Raji (cell line): ENCODE measurements around the gene ARHGAP6.

Source experiments
- POLR2A ChIP-seq: IDR thresholded peaks from 2 replicates; pipeline ENCODE4 v1.6.1; 2011; ENCODE audit warnings: low read depth, low read length, control low read depth; ENCODE audit not compliant: insufficient read depth

Gene ARHGAP6

DNA sequence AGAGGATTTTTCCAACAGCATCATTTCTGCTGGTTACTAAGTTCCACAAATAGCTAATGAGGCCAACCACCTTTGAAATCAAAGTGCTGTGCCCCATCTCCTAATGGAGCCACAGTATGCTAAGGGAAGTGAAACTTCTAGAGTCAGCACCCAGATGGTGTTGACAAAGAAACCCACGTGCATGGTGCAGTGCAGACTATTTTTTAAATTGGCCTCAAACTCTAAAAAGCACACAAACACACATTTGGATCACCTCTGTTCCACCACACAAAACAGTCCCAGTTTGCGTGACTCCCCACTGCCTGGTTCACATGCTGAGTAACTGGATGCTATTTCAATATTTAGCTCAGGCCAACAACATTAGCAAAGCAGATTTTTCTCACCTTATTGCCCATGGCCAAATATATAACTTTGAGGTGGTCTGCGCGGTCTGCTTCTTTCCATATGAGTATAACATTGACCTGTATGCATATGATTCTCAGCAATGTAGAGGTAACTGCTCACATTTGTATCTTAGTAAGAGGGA lies 302.6 kb downstream of the ARHGAP6 start:
- no peak for TF ChIP-seq POLR2A

DNA sequence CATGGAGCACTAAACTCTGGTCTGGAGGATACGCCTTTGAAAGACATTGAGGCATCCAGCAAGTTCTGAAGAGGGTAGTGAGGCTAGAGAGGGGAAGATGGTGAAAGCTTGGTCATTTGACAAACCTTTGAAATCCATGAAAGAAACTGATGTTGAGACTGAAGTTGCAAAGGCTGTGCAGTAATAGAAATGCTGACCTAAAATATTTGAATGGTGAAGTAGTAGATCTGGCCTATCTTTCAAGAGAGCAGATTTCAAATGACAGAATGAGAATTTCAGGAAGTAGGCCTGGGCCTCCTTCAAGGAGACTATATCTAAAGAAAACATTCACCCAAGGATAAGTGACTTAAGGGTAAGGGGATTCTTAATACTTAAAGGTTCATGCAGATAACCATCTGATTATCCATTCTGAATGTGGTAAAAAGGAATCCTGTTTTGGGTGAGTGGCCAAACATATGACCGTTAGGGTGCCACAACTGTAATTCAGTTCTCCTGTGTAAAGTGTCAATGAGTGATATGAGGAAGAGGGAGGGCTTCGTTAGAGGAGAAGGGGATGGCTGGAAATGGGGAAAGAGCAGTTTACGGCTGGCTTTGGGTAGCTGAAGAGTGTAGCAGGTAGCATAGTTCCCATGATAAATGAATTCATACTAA lies 310.3 kb downstream of the ARHGAP6 start:
- TF ChIP-seq POLR2A = no peak

DNA sequence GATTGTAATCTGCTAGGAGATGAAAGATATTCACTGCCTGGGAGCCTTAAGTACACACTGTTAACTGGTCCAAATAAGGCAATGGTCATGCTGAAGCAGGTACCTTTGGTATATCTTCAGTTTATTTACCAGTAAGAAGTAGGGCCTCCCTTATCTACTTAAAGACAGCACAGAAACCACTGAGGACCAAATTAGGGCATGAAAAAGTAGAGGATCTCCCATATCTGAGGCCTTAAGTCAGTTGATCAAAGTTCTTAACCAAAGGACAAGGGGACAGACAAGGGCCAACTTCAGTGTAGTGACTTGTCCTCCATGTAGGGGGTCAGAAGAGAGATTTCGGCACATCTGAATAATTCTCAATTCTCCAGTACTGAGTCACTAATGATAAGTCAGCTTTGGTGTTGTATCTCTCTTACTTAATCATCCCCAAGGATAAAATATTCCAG lies 313.4 kb downstream of the ARHGAP6 start:
- no peak for TF ChIP-seq POLR2A

DNA sequence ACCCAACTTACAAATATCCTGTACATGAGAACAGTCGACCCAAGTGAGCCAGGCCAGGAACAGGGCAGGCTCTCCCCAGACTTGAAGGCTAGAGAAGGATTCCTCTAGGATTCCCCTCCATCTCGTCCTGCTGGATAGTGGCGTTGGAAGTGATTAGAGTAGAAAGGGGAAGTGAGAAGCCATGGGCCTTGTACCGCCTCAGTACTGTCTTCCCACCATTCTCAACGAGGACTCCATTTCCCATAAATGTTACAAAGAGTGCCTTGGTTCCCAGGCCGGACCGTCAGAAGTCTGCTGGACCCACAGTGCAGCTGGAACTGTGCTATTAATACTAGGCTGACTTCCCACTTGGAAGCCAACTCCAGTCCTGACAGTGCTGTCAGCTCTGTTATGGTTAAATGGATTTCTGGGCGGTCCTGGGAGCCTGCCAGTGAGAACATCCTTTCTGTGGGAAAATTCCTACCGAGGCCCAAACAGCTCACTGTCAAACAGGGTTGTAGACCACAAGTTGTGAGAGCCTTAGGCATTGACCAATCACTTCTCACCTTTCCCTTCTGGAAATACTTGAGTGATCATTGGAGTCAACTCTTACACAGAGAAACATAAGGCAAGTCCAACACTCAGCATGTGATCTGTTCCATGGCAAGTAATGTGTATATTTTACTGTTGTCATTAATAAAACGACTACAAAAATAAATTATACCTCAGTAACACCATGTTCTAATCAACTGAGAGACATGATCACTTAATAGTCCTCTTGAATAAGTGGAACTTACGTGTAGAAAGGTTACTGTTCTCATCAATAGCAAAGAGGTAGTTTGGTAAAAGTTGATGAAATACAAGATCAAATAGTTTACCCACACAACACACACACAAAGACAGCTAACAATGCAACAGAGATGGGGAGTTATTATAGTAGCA lies 314.1 kb downstream of the ARHGAP6 start:
- TF ChIP-seq POLR2A = no peak

DNA sequence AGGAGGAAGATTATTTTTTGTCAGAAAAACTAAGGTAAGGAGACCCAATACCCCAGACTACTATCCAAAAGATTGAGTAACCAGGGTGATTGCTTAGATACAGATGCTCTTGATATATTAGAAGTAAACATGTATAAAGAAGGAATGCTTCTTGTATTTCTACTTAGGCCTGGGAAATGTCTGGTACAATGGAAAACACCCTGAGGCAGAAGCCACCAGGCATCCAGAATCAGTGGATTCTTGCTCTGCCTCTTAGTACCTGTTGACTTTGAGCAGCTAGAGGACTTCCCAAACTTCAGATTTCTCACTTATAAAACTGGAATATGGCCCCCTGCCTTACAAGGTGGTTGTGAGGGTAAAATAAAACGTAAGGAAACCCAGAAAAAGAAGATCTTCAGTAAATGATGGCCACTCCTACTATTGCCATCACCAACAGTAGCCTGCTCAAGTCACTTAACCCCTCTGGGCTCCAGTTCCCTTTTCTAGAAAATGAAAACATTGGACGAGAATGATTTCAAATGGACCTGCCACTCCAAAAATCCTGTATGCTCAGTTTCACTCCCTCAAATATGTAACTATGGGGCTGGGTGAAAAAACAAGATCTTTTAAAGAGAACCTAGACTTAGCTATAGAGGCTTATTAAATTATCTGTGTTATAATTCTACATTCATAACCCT lies 315.9 kb downstream of the ARHGAP6 start:
- TF ChIP-seq POLR2A = no peak

DNA sequence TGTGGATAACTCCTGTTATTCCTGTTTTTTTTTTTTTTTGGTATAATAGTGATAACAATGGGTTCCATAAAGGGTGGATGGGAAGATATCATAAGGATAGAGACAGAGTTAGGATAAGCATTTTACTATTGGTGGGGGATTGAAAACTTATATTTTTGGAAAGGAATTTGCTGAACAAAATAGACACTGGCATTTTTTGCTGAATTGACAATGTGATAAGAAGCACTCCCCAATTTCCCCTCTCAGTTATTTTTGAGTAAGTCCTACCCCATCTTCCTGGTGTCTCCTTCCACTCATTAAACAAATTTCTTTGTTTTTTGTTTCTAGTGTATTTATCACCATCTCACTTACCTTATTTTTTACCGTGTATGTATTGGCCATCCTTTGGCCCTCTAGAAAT lies 316.7 kb downstream of the ARHGAP6 start:
- no peak for TF ChIP-seq POLR2A

DNA sequence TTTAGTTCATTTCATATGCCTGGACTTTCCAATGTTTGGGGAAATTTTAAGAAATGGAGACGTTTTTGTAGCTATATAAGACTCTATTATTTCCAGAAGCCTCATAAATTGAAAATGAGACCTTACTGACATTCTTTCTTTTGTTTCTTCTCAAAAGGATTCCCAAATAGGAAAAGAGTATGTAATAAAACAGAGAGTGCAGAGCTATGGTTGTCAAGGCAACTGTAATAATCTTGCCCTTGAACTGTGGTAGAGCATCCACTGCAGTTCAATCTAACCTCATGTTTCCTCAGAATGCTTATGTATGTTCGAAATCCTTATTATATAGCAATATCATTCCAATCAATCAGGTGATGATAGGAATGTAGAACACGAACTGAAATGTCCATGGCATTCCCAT lies 318.4 kb downstream of the ARHGAP6 start:
- no peak for TF ChIP-seq POLR2A

DNA sequence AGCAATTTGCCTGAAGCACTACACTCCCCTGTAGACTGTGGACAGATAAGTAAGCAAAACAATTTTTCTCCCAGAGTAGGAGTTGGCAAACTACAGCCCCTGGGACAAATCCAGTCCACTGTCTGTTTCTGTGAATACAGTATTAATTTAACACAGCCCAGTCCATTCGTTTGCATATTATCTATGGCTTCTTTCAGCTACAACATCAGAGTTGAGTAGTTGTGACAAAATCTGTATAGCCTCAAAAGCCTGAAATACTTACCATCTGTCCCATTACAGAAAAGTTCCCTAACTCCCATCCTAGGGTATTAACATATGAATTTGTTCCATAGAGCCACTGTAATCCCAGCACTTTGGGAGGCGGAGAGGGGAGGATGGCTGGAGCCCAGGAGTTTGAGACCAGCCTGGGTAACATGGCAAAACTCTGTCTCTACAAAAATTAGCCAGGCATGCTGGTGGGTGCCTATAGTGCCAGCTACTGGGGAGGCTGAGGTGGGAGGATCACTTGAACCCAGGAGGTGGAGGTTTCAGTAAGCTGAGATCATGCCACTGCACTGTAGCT lies 319.5 kb downstream of the ARHGAP6 start:
- no peak for TF ChIP-seq POLR2A

DNA sequence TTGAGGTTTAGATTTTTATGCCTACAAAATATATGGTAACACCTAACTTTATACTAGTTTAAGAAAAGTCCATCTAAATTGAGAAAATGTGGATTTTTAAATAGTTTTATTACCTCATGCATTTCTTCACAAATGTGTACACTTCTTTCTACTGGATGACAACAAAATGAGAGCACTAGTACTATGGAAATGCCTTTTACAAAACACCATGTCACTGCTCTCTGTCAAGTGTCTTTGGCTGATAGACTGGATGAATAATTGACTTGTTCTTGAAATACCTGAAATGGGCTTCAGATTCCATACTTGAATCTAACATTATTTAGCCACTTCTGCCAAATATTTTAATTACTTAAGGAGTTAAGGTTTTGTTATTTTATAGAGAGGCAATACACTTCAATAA lies 323.0 kb downstream of the ARHGAP6 start:
- no peak for TF ChIP-seq POLR2A

DNA sequence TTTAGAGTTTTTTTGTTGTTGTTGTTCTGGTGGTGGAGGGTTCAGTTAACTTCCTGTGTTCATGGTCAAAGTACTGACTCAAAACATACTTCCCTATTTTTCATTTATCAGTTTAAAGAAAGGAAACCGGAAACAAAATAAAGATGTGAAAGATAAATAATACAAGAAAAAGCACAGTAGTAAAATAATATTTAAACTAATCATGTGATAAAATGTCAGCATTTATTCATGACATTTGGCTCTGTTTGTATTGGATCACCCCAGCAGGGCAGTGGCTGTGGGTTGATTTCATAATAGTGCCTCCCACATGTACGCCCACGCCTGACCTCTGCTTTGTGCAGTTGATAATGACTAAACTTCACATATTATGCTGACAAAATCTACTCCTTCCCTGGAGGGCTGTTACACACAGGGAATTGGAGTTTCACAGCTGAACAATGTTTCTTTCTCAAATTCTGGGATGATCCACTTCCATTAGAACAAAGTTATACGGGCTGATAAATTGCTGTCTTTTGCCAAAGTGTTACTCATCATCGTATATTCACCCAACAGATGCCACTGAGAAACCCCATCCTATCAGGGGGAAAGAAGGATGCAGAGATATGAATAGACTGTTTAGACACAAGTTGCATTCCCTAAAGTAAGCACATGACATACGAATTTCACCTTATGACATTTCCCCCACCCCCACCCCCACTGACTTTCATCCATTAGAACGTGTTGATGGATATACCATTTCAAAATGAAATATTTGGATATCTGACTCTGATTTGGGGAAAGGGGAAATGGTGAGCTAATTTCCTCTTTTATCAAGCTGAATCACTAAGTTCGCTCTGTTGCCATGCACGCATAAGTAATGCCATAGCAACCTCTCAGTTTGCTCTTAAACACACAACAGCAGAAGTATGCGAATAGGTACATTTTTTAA lies 324.2 kb downstream of the ARHGAP6 start:
- no peak for TF ChIP-seq POLR2A

DNA sequence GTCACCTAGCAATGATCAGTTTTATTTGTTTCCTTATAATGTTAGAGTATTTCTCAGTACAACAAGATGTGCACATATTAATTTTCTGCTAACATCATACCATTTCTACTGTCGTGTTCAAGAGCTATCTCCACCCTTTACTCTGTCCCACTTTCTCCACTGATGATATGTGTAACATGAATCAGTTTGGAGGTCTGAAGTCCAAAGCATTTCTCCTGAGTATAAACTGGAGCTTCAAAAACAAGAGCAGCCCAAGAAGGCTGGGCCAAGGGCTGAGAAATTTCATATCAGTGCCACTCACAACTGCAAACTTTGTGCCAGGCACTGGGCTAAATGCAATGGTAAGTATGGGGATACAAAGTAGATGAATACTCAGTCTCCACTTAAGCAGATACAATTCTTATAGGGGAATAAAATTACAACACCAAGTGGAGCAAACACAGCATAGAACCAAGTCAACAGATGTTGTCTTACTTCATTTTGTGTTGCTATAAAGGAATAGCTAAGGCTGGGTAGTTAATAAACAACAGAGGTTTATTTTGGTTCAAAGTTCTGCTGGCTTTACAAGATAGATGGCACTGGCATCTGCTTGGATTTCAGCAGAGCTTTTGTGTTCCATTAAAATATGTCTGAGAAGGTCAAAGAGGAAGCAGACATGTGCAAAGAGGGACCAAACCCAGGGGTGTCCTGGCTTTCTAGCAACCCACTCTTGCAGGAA lies 328.3 kb downstream of the ARHGAP6 start:
- no peak for TF ChIP-seq POLR2A

DNA sequence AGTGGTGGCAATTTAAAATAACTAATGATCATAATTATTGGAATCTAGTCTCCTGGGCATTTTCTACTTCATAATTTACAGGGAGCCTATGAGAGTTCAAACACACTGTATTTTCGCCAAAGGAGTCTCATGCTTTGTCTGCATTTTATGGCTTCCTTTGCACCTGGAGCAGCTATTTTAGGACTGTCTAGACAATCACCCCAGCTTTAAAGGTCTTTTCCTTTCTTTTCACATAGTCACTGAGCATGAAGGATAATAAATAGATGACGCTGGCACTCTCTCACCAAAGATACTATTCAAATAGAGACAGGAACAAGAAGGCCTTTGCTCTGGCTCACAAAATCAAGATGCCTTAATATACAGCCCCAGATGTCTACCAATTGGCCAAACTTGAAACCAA lies 329.5 kb downstream of the ARHGAP6 start:
- no peak for TF ChIP-seq POLR2A

DNA sequence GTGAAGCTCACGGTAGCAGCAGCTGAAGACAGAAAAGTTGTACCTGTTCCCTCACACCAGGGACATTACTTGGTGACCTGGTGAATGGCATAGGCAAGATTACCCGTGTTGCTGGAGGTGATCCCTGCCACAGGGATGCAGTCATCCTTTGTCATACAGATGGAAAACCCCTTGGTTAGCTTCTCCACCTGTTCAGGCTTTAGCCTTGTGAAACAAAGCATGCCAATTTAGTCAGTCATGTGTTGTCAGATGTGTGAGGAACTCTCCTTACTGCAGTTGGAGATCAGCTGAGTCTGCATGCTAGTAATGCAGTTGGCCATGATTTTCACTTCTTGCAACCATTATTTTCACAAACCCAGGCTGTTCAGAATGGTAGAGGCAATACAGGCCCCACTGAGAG lies 331.6 kb downstream of the ARHGAP6 start:
- TF ChIP-seq POLR2A = no peak
